PFSK-1 (cell line): ENCODE measurements around the gene SYNPO.

Experiments
- FOXP2 ChIP-seq: optimal IDR thresholded peaks from 2 replicates; pipeline ENCODE3; 2011; ENCODE audit warnings: borderline replicate concordance, control low read depth, inconsistent platforms; ENCODE audit not compliant: insufficient read depth; ENCODE audit errors: extremely low read length, extremely low read depth
- POLR2AphosphoS5 ChIP-seq: IDR thresholded peaks from 2 replicates; pipeline ENCODE4 v1.6.1; 2012; ENCODE audit warnings: low read depth, mild to moderate bottlenecking, control low read depth, low read length, moderate library complexity
- SIN3A ChIP-seq: IDR thresholded peaks from 2 replicates; pipeline ENCODE4 v1.6.1; 2012; ENCODE audit warnings: mild to moderate bottlenecking, low read length, moderate library complexity, borderline replicate concordance; ENCODE audit not compliant: insufficient read depth
- TAF1 ChIP-seq: IDR thresholded peaks from 2 replicates; pipeline ENCODE4 v1.6.1; 2012; ENCODE audit warnings: low read length, control low read depth, borderline replicate concordance; ENCODE audit not compliant: insufficient read depth
- TF ChIP-seq, protein P1 (sequence below), 2 experiments: IDR thresholded peaks; 2 replicates each; pipeline versions ENCODE4 v1.6.1 to v1.8.0; 2011 to 2012; ENCODE audit warnings: low read depth in 2 of 2, low read length in 2 of 2, control low read depth in 1 of 2, inconsistent platforms in 1 of 2, mild to moderate bottlenecking in 1 of 2, moderate library complexity in 1 of 2; ENCODE audit not compliant: insufficient read depth in 1 of 2

Gene SYNPO

GRCh38 chr5:150603052-150603451 lies 37.4 kb upstream of the SYNPO start:
- TF ChIP-seq FOXP2, result no peak
- no peak for TF ChIP-seq TAF1
- TF ChIP-seq SIN3A, result no peak
- TF ChIP-seq, protein P1, sequence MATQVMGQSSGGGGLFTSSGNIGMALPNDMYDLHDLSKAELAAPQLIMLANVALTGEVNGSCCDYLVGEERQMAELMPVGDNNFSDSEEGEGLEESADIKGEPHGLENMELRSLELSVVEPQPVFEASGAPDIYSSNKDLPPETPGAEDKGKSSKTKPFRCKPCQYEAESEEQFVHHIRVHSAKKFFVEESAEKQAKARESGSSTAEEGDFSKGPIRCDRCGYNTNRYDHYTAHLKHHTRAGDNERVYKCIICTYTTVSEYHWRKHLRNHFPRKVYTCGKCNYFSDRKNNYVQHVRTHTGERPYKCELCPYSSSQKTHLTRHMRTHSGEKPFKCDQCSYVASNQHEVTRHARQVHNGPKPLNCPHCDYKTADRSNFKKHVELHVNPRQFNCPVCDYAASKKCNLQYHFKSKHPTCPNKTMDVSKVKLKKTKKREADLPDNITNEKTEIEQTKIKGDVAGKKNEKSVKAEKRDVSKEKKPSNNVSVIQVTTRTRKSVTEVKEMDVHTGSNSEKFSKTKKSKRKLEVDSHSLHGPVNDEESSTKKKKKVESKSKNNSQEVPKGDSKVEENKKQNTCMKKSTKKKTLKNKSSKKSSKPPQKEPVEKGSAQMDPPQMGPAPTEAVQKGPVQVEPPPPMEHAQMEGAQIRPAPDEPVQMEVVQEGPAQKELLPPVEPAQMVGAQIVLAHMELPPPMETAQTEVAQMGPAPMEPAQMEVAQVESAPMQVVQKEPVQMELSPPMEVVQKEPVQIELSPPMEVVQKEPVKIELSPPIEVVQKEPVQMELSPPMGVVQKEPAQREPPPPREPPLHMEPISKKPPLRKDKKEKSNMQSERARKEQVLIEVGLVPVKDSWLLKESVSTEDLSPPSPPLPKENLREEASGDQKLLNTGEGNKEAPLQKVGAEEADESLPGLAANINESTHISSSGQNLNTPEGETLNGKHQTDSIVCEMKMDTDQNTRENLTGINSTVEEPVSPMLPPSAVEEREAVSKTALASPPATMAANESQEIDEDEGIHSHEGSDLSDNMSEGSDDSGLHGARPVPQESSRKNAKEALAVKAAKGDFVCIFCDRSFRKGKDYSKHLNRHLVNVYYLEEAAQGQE (IDR thresholded peaks at IDR 0.05; ENCODE audit: insufficient read depth in 1 of 2, low read depth in 2 of 2, low read length in 2 of 2), result no peak
- TF ChIP-seq POLR2AphosphoS5, result no peak

- no peak for TF ChIP-seq SIN3A
- TF ChIP-seq POLR2AphosphoS5, result no peak
- no peak for TF ChIP-seq TAF1
- TF ChIP-seq, protein P1 (IDR thresholded peaks at IDR 0.05; ENCODE audit: insufficient read depth in 1 of 2, low read depth in 2 of 2, low read length in 2 of 2), result no peak
- TF ChIP-seq FOXP2, result no peak
Observed at GRCh38 chr5:150603491-150603890, 37.0 kb upstream of the SYNPO start.

GRCh38 chr5:150604010-150604409 lies 36.5 kb upstream of the SYNPO start:
- no peak for TF ChIP-seq POLR2AphosphoS5
- no peak for TF ChIP-seq SIN3A
- TF ChIP-seq, protein P1 (IDR thresholded peaks at IDR 0.05; ENCODE audit: insufficient read depth in 1 of 2, low read depth in 2 of 2, low read length in 2 of 2), result no peak
- TF ChIP-seq FOXP2, result no peak
- TF ChIP-seq TAF1, result no peak

DNA sequence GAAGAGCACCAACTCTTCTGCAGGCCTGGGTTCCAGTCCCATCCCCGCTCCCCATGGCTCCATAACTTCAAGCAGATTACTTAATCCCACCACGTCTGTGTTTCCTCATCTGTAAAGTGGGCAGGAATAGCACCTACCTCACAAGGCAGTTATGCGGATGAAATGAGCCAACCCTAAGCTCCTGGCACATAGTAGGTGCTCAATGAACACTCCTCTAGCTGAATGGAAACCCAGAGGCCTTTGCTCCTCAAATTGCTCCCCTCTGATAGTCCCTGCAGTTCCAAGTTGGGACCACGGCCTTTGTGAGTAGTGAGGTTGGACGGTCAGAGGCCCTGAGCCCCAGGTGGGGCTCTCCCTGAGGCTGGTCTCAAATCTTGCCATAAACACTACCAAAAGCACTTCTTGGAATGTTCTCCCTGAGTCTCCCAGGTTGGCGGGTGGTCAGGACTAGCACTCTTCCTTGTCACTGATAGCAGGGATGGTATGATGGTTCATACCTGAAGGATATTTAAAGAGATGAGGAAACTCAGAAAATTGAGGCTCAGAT lies 35.5 kb upstream of the SYNPO start:
- TF ChIP-seq FOXP2 (no peak), POLR2AphosphoS5 (no peak), SIN3A (no peak), TAF1 (no peak)
- TF ChIP-seq, protein P1 (IDR thresholded peaks at IDR 0.05; ENCODE audit: insufficient read depth in 1 of 2, low read depth in 2 of 2, low read length in 2 of 2), result no peak
